Measurements from ENCODE around the gene SDK1.
"Not testable (repeated sequence)": the region's sequence is repeated elsewhere in the genome, so short reads cannot be mapped to it uniquely, and the experiment has no call there.

The SDK1 gene

DNA sequence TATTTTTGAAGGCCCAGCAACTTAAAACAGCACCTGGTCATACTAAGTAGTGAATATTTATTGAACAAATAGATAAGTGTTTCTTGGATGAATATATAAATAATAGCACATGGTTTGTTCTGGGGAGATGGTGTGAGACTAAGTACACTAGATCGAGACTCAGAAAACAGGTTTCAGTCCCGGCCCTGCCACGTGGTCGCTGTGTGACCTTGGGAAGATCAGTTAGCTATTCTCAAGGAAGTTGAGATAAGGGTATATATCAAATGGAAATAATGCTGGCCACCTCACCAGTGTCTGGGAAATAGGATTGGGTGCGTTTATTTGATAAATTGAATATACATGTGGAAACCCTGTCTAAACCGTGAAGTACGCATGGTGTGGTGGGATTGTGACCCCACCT is 354.6 kb downstream of the SDK1 start:
- no peak for DNase-seq (ENCODE audit: low read depth, low spot score)

DNA sequence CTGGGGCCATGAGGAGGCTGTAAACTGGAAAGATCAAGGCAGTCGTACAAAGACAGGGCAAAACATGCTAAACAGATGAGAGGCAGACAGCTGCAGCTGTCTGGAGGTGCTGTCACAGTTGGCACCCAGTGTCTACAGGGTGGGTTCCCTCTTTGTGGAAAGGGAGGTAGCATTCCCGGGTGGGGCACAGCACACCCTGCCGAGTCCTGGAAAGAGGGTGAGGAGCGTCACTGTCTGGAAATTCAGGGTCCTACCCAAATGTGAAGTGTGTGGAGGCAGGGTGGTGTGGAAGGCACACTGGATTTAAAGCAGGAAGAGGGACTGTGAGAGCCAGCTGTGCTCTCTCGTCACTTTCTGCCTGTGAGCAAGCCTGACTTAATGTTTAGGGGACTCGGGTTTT is 356.2 kb downstream of the SDK1 start:
- no peak for DNase-seq (ENCODE audit: low read depth, low spot score)

DNA sequence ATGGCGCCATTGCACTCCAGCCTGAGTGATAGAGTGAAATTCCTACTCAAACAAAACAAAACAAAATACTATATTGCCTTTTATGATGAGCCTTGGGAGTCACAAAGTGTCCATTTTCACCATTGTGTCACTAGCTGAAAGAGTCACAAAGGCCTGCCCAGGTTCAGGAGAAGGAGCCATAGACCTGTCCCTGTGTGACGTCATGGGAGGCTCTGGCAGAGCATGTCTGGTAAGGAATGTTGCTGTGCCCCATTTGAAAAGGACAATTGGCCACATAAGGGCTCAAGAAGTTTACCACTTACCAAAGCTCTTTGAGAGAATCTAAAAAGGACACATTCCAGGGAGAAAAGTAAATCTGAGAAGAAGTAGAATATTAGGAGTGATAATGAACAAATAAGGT is 367.7 kb downstream of the SDK1 start:
- no peak for DNase-seq (ENCODE audit: low read depth, low spot score)

DNA sequence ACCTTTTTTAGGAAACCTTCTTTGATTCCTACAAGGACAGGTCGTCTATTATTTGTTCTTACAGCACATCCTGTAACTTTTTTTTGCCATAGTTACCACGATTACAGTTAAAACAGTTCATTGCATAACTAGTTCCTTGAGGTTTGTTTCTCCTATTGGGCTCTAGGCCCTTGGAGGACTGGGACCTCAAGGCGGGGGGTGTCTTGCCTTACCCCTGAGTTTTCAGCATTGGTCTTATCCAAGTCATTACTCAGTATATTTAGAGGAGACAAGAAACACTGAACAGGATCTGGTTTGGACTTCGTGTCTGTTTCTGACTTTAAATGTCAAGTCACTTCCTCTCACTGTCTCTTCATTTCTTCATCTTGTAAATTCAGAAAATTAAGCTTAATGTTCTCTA is 369.8 kb downstream of the SDK1 start:
- no peak for DNase-seq (ENCODE audit: low read depth, low spot score)

DNA sequence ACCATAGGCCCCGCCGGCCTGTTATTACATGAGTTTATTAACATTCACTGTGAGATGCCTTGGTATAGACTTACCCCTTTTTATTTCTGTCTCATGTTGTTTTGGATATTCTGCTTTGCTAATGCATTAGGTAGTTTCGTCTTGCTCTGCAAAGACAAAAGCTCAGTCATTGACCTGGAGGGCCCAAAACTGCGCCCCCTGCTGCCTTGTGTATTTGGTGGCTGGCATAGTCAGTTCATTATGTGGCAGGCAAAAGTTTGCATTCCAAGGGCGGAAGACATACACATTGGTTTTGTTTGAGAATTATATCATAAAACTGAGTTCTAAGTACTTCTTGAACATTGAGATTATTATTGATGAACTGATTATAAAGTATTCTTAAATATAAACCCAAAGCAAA is 372.5 kb downstream of the SDK1 start:
- DNase-seq (ENCODE audit: low read depth, low spot score) = peak; percentile 10

DNA sequence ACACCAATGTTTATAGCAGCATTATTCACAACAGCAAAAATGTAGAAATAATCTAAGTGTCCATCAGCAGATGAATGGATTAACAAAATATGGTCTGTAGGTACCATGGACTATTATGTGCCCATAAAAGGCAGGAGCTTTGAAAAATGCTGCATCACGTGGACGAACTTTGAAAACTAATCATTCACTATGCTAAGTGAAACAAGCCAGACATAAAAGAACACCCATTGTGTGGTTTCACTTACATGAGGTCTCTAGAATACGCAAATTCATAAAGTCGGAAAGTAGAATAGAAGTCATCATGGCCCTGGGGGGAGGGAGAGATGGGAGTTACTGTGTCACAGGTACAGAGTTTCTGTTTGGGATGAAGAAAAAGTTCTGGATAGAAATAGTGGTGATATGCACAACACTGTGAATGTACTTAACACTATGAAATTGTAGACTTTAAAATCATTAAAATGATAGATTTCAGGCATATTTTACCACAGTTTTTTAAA is 377.3 kb downstream of the SDK1 start:
- DNase-seq (ENCODE audit: low read depth, low spot score) = no peak

DNA sequence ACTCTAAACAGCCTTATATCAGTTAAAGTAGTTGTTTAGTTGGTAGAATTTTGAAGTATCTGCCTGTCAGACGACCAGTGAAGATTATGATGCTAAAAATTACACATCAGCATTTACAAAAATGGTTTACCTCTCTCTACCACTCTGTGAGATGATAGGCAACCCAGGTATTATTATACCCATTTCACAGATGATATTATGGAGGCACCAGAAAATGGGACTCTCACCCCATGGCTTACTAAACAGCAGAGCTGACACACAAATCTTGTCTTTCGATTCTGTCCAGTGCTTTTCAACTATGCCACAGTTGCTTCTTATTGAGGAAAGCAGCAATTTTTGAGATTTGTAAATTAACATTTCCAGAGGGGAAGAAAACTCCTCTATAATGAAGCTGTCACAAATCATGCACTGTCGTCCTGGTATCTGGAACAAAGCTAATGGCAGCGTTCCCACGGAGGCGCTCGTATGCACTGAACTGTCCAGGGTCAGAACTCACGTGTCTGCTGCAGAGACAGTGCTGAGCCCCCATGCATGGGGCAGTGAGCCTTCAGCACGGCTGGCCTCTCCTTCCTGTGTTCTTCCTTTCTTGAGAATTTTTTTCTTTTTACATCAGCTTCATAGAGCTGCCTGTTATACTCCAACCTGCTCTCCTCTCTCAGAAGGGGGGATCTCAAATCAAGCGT is 381.1 kb downstream of the SDK1 start:
- peak; percentile 6 for DNase-seq (ENCODE audit: low read depth, low spot score)

DNA sequence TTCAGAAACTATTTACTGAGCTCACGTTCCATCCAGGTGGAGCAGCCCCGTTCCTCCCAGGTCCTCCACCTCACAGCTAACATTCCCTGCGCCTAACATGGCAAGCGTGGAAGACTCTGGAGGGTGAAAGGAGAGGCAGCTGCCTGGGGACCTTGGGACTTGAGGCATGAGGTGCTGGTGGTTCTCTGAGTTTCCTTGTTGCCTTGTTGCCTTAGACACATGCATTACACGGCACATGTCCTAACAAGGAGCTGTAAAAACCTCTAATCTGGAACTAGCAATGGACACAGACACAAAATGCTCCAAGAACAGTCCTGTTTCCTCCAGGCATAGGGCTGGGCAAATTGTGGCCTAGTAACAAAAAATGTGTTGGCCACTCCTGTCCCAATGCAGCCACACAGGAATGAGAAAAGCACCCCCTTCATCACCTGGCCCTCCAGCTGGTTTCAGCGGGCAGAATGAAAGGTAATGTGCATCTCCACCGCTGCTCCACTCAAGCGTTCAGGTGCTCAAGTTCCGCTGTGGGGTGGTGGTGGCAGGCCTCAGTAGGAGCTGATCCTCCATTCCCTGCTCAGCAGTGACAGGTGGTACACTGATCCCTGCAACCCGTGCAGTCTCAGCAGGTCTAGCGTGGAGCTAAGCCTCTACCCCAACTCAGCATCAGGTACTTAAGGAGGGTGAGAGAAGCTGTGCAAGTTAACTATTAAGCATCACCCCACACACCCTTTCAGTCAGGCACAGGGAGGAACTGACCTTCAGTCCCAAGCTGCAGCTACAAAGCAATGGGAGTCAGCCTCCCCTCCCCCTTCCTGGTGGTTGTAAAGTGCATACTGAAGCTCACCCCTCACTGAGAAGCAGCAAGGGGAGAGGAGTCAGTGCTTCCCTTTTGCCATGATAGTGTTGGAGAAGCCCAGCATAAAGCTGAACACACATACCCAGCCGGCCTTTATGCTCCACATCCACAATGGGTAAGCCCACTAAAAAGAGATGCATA is 382.8 kb downstream of the SDK1 start:
- DNase-seq (ENCODE audit: low read depth, low spot score) = no peak

DNA sequence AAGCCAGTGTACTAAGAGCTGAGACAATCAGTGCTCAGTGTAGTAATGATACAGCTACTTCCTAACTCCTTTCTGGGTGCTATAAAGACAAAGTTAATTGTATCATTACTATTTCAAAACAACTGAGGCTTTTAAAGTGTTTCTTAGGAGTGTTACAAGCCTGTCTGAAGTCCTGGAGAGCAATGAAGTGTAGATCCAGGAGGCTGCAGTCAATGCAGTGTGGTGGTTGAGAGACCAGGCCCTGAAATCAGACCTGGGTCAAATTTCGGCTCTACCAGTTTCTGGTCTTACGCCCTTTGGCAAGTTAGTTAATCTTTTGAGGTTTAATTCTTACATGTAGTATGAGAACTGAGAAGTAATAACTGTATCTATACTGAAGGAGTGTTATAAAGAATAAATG is 387.0 kb downstream of the SDK1 start:
- DNase-seq (ENCODE audit: low read depth, low spot score) = no peak

DNA sequence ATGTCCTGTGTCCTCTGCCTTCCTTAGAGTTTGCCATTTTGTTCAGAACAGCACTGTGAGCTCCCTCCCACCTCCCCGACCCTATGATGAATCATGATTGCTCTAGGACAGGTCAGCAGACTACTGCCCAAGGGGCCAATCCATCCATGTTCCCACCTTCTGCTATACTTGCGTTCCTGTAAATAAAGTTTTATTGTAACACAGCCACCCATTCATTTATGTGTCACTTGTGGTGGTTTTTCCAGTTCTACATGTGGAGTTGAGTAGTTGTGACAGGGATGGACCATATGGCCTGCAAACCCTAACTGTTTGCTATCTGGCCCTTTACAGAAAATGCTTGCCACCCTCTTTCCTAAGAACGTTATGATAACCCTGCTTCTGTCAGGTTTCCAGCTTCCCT is 387.8 kb downstream of the SDK1 start:
- no peak for DNase-seq (ENCODE audit: low read depth, low spot score)

DNA sequence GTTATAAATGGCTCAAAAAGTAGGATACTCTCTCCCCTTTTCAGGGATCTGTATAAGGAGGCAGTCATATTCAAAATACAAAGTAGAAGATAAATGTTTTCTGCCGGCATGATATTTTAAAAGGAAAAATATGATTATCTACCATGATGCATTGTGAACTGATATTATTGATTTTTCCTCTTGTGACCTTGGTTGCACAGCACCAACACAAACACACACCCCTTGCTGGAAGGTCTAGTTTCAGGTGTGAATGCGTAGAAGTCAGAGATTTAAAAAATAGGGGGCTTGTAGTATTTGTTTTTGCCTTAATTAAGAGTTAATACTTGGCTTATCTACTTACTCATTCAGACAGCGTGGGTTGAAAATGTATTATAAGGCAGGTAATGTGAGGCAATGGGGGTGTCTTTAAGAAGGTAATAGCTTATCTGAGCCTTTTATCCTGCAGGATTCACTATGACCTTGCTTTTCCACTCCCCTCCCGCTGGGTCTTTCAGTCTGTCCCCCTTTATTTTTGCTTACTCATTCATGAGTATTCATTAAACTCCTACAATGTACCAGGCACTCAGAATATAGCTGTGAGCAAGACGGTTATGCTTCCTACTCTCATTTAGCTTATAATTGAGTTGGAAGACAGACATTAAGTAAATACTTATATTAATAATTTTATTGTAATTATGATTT is 390.6 kb downstream of the SDK1 start:
- DNase-seq (ENCODE audit: low read depth, low spot score) = no peak

DNA sequence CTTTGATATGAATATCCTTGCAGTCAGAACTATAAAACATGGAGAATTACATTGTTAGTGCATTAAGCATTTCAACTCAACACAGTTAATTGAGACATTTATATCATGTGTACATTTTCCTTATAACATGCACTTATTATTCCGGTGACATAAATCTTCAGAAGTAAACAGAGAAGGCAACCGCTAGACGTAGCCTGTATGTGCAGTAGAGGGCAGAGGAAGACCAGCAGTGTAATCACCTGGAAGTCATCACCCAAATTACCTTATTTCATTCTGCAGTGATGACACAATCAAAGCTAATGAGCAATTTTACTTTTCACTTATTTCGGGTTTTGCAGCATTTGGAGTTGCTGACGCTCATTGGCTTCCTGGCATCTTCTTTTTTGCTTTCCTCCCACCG is 394.6 kb downstream of the SDK1 start:
- no peak for DNase-seq (ENCODE audit: low read depth, low spot score)

DNA sequence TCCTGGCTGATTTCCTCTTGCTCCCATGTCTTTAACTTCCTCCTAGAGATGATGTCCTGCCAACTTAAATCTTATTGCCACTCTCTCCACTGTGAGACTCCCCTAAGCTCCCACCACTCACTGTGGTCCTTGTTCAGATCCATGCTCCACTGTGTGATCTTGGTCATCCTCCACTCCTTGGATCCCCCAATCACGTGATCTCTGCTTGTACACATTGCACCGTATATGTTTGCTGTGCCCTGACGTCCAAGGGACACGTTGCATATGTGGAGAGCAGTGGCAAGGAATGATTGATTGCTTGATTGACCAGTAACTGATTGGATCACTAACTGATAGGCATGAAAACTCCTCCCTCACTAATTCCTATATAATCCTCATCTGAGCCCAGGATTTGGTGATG is 395.1 kb downstream of the SDK1 start:
- DNase-seq (ENCODE audit: low read depth, low spot score) = no peak

DNA sequence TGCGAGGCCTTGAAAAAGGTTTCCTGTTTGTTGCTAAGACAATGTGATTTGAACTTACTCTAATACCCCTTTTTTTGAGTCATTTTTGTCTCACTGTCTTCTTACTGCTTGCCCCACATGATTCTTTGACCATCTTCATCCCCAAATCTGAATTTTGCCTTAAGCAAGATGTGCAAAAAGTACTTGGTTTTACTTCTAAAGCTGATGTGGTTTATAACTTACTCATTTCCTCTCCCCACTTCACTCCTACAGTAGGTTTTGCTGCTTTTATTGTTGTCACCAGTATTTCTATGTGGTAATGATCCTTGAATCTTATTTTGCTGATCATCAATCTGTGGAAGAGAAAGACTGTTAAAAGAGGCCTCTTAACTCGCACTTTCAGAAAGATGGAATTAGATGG is 396.4 kb downstream of the SDK1 start:
- no peak for DNase-seq (ENCODE audit: low read depth, low spot score)

DNA sequence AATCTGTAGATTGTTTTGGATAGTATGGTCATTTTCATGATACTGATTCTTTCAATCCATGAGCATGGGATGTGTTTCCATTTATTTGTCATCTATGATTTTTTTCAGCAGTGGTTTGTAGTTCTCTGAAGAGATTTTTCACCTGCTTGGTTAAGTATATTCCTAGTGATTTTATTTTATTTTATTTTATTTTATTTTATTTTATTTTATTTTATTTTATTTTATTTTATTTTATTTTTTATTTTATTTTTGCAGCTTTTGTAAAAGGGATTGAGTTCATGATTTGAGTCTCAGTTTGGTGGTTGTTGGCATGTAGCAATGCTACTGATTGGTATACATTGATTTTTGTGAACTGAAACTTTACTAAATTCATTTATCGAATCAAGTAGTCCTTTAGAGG is 404.2 kb downstream of the SDK1 start:
- no peak for DNase-seq (ENCODE audit: low read depth, low spot score)

DNA sequence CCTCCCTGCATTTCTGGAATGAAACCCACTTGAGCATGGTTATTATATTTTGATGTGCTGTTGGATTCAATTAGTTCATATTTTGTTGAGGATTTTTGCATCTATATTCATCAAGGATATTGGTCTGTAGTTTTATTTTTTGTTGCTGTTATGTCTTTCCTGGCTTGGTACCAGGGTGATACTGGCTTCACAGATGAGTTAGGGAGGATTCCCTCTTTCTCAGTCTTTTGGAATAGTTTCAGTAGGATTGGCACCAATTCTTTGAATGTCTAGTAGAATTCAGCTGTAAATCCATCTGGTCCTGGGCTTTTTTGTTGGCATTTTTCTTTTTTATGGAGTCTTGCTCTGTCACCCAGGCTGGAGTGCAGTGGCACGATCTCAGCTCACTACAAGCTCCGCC is 405.0 kb downstream of the SDK1 start:
- DNase-seq (ENCODE audit: low read depth, low spot score) = not testable (repeated sequence)

DNA sequence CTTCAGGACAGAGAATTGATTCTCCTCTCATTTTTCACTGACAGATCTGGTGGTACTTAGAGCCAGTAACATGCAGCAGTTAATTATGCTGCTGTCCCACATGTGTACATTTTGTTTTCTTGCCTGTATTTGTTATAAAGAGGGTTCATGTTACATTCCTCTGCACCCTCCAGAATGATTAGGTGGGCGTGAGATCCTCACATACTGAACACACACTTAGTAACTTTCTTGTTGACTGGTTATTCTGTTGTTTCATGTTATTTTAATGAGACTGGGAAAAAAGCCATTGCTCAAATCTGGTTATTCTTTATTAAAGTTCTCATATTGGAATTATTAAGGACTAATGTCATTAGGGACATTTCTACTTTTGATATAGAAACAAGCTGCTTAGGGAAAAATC is 409.1 kb downstream of the SDK1 start:
- no peak for DNase-seq (ENCODE audit: low read depth, low spot score)

DNA sequence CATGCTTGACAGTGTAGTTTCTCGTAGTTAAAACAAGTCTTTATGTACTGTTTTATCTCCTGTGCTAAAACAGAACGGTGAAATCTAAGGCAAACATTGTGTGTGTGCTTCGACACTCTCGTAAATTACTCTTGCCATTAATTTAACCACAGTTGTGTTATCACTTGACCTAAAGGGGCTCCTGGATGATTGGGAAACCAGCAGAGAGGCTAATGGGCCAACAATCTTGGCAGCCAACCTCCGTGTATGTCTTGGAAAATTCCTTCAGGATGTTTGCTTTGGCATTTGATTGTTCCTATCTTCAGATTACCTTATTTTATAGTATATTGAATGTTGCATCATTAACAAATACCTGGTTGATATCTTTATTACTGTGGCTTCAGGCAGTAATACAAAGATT is 409.5 kb downstream of the SDK1 start:
- DNase-seq (ENCODE audit: low read depth, low spot score) = no peak

DNA sequence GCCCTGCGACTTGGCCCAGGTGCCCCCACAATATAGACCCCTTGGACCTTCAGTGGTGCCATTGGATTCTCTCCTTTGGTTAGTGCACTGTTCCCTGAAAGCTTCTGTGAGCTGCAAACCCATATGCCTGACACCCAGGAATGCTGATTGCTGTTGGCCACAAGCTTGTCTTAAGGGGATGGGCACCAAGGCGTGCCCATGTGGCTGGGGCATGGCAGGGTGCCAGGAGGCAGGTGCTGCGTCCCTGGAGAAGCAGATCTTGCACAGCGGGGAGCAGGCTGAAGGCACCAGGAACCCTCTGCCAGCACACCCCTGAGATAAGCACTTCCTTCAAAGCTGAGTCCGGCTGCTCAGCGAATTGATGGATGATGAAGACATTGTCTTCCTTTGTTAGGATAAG is 411.8 kb downstream of the SDK1 start:
- no peak for DNase-seq (ENCODE audit: low read depth, low spot score)

DNA sequence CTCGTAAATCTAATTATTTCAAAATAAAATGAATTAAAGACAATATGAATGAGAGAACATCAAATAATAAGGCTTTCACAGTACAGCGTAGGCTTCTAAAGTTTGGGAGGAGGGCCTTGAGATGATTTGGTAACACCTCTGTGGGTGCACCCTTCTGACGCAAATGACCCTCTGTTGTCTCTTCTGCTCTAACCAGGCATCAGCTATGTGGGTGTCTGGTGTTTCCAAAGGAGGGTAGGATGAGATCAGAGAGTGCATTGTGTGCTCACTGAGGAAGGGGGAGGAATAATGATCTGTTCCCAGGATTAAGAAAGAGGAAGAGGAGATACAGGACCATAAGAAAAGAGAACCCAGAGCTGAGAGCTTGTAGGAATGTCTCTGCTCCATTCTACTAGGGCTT is 420.4 kb downstream of the SDK1 start:
- no peak for DNase-seq (ENCODE audit: low read depth, low spot score)

DNA sequence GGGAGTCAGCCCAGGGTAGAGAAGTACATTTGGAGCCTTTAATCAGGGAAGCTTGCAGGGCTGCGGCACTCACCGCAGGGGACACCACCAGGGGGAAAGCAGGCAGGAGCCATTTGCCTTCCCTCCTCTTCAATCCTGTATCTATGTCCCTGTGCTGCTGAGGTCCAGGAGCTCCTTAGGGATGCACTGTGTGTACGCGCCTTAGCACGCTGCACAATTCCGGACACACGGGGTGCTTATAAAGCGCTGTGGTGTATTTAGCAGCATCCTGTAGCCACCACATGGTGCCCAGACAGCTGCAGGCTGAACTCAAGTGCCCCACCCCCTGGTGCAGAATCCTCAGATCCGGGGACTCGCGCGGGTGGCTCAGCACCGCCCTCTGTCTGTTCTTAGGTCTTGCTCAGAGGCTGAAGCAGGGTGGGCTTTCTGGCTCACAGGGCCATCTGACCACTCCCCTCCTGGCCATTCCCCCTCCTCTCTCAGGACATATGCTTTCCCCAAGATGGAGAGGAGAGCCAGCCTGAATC is 421.4 kb downstream of the SDK1 start:
- DNase-seq (ENCODE audit: low read depth, low spot score) = peak; percentile 44

Data from astrocyte of the hippocampus (primary cell).